ENCODE results near the gene OS9.

OS9 gene

DNA sequence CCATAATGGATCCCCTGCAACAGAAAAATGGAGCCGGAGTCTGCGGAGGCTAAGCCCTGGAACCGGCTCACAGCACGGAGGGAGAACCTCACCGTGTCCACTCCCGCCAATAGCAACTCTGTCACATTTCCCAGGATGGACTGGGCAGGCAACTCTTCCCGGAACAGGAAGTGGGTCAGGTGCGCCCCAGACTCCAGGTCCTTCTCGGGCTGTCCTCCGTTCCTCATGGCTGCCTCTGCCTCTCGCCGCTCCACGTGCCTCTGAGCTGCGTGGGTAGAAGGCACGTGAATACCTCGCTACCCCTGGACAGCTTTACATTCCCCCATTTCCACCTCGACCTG, 70.7 kb downstream of the OS9 start:
- TF ChIP-seq, protein P1, sequence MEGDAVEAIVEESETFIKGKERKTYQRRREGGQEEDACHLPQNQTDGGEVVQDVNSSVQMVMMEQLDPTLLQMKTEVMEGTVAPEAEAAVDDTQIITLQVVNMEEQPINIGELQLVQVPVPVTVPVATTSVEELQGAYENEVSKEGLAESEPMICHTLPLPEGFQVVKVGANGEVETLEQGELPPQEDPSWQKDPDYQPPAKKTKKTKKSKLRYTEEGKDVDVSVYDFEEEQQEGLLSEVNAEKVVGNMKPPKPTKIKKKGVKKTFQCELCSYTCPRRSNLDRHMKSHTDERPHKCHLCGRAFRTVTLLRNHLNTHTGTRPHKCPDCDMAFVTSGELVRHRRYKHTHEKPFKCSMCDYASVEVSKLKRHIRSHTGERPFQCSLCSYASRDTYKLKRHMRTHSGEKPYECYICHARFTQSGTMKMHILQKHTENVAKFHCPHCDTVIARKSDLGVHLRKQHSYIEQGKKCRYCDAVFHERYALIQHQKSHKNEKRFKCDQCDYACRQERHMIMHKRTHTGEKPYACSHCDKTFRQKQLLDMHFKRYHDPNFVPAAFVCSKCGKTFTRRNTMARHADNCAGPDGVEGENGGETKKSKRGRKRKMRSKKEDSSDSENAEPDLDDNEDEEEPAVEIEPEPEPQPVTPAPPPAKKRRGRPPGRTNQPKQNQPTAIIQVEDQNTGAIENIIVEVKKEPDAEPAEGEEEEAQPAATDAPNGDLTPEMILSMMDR (conservative IDR thresholded peaks at IDR 0.05; ENCODE audit: control insufficient read depth, insufficient read depth, low read depth, low read length), result no peak
- H3K4me3 ChIP-seq (ENCODE audit: control insufficient read depth, low read depth, low read length), result no peak overlapping the region
- DNase-seq (ENCODE audit: low read depth), result no peak

DNA sequence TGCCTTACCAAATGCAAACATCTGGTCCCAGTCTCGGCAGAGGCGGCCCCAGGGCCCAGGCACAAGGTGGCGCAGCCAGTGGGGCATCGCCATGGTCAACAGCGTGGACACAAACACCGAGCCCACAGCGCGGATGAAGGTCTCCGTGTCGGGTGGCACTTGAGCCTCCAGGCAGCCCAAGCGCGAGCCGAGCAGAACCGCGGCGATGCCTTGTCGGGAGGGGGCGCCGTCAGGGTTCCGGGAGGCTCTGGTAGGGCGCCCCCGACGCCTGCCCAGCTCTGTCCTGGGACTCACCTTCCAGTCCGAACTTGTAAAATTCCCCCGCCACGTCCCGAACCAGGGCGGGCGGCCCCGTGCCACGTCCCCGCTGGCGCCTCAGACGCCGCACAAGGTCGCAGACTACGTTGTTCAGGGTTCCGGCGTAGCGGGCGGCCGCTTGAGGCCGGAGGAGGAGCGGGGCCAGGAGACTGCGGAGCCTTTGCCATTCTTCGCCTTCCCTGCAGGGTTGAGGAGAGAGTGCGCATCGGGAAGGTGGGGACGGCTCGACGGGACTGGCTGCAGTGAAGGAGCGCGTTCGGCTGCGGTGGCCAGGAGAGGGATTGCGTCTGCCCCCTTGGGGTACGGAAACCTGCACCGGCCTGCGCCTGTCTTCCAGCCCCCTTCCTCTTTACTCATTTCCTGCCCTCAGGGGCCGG, 71.2 kb downstream of the OS9 start:
- peak overlapping the region; percentile 23 for H3K4me3 ChIP-seq (ENCODE audit: control insufficient read depth, low read depth, low read length)
- no peak for DNase-seq (ENCODE audit: low read depth)
- TF ChIP-seq, protein P1 (conservative IDR thresholded peaks at IDR 0.05; ENCODE audit: control insufficient read depth, insufficient read depth, low read depth, low read length), result peak; percentile 21

DNA sequence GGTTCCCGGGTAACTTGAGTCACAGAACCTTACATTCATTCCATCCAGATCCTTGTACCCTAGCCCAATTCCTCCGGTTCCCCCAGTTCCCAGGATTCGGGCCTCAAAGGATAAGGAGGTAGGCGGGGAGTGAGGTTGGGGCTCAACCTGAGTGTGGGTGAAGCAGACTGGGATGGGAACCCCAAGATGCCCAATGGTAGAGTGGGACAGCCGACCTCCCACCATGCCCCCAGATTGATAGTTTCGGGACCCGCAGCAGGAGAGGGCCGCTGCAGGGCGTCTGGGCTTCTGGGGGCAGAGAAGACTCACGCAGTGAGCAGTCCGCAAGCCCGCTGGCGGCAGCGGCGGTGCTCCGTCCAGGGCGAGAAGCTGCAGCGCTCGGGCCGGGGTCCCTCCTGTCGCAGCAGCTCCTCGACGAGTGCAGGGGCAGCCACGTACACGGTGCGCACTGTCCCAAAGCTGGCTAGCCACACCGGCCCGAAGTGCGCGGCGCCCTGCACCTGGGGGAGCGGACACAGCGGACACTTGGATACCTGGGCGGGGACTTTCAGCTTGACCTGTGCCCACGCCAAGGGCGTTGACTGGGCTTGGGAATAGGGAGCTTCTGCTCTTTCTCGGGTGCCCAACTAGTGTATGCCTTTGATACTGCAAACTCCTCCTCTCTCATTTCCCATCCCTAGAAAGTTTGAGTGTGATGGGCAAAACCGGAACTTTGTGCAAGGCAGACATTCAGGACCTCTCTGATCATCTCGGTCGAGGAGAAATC, 71.9 kb downstream of the OS9 start:
- TF ChIP-seq, protein P1 (conservative IDR thresholded peaks at IDR 0.05; ENCODE audit: control insufficient read depth, insufficient read depth, low read depth, low read length), result no peak
- peak overlapping the region; percentile 29 for H3K4me3 ChIP-seq (ENCODE audit: control insufficient read depth, low read depth, low read length)
- no peak for DNase-seq (ENCODE audit: low read depth)

DNA sequence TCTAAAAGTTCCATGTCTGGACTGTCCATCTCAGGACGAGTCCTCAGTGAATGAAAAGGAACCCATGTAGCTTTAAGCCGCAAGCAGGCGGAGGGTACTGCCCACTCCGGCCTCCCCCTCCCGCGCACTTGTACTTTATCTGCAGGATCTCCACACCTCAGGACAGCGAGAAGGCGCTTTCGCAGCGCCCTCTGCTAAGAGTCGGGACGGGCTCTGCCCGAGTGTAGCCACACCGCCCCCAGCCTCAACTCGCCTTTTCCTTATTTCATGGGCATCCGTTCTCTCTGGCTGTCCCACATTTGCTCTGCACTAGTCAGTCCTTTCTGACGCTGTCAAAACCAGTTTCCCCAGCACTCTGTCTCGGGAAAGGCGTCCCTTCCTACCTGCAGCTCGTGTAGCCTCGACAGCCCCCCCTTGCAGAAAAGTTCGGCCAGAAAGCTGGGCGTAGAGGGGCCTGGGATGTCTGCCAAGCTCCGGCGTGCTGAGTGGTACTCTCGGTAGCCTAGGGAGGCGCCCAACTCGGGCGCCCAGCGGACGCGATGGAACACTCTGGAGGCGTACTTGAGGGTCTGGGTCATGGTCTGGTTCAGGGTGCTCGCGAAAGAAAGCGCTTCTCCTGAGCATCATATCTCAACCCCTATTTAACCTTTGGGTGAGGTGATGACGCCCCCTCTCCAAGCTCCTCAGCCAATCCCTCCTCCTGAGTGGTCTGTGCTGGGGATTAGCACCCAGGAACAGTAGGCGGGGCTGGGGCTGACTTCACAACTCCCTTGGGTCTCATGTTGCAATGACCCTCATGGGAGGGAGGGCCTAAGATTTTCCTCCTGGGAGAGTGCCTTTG, 72.8 kb downstream of the OS9 start, which contains the start of gene CYP27B1:
Gene CYP27B1 (minus strand): TSS at position 615 of the 841 bp plus-strand sequence. CDS start 37 bp downstream, at position 578.
- H3K4me3 ChIP-seq (ENCODE audit: control insufficient read depth, low read depth, low read length), result peak within 1 kb of the TSS; percentile 29
- TF ChIP-seq, protein P1 (conservative IDR thresholded peaks at IDR 0.05; ENCODE audit: control insufficient read depth, insufficient read depth, low read depth, low read length), result no peak
- DNase-seq (ENCODE audit: low read depth), result peak; percentile 53

DNA sequence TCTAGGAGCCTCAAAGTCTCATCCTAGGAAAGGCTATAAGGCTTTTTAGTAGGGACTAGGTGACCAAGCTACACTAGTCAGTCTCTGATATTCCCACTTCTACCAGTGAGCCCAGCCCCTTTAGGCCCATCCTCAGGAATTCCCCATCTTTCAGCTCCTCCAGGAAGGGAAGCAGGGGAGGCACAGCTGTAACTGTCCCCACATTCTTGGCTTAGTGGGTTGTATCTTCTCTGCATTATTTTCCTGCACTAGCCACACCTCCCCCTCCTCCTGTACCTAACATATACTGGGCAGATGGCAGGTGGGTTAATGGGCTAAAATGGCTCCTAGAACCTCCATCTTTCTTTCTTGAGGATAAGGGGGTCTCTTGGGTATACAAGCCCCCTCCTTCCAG, 73.4 kb downstream of the OS9 start:
- TF ChIP-seq, protein P1 (conservative IDR thresholded peaks at IDR 0.05; ENCODE audit: control insufficient read depth, insufficient read depth, low read depth, low read length), result no peak
- DNase-seq (ENCODE audit: low read depth), result no peak
- H3K4me3 ChIP-seq (ENCODE audit: control insufficient read depth, low read depth, low read length), result no peak overlapping the region

DNA sequence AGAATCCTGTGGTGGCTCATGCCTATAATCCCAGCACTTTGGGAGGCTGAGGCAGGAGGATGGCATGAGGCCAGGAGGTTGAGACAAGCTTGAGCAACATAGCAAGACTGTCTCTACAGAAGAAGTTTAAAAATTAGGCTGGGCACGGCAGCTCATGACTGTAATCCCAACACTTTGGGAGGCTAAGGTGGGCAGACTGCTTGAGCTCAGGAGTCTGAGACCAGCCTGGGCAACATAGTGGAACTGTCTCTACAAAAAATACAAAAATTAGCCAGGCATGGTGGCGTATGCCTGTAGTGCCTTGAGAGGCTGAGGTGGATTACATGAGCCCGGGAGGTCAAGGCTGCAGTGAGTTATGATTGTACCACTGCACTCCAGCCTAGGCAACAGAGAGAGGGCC, 73.9 kb downstream of the OS9 start:
- TF ChIP-seq, protein P1 (conservative IDR thresholded peaks at IDR 0.05; ENCODE audit: control insufficient read depth, insufficient read depth, low read depth, low read length), result no peak
- DNase-seq (ENCODE audit: low read depth), result no peak
- H3K4me3 ChIP-seq (ENCODE audit: control insufficient read depth, low read depth, low read length), result no peak overlapping the region
